ENCODE results near the gene TP53TG5. TPM values are rescaled to one million over a fixed set of nuclear protein-coding genes. Genes with fewer than 3 reads are reported as not detected.

Gene TP53TG5
- total RNA-seq, 2 experiments from 2014 or later, result not detected

DNA sequence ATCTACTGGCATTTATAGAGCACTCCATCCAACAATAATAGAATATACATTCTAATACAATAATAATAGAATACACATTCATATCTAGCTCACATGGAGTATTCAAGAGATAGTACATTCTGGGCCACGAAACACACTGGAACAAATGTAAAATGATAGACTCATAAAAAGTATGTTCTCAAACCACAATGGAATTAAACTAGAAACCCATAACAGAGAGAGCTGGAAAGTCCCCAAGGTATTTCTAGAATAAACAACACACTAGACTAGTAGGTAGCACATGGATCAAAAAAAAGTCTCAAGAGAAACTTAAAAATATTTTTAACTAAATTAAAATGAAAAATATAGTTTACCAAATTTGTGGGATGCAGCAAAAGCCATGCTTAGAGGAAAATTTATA lies 9.1 kb upstream of the TP53TG5 start:
- H3K4me3 ChIP-seq (ENCODE audit: low read depth, low read length, poor library complexity, severe bottlenecking), result no peak overlapping the region
- no TSS peak for BruUV-seq (replicated peaks)
- ChIA-PET POLR2A (interaction anchor here (0.7 to 0.8 kb wide), 2 partner anchors 29 to 61 kb away, joined by 4 read pairs; partner anchors contain the start of gene PIGT), CTCF (ENCODE audit: unreplicated experiment) (no interaction called here)
- no peak overlapping the region for H2AFZ ChIP-seq (ENCODE audit: low read length)
- no peak overlapping the region for H3K27ac ChIP-seq (ENCODE audit: low read depth, low read length, poor library complexity, severe bottlenecking)
- H3K36me3 ChIP-seq (ENCODE audit: insufficient read depth, low read length), result no peaks in the 10 kb centered on the region
- intact Hi-C loops (cut with micrococcal nuclease; ENCODE audit: unreplicated experiment), result no loop called here
- TF ChIP-seq EZH2phosphoT487 (IDR thresholded peaks at IDR 0.05; ENCODE audit: borderline replicate concordance, low read depth, low read length), result no peak
- TF ChIP-seq, protein P1, sequence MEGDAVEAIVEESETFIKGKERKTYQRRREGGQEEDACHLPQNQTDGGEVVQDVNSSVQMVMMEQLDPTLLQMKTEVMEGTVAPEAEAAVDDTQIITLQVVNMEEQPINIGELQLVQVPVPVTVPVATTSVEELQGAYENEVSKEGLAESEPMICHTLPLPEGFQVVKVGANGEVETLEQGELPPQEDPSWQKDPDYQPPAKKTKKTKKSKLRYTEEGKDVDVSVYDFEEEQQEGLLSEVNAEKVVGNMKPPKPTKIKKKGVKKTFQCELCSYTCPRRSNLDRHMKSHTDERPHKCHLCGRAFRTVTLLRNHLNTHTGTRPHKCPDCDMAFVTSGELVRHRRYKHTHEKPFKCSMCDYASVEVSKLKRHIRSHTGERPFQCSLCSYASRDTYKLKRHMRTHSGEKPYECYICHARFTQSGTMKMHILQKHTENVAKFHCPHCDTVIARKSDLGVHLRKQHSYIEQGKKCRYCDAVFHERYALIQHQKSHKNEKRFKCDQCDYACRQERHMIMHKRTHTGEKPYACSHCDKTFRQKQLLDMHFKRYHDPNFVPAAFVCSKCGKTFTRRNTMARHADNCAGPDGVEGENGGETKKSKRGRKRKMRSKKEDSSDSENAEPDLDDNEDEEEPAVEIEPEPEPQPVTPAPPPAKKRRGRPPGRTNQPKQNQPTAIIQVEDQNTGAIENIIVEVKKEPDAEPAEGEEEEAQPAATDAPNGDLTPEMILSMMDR (conservative IDR thresholded peaks at IDR 0.05; ENCODE audit: low read length), result no peak
- H4K20me1 ChIP-seq (ENCODE audit: insufficient read depth, low read length), result no peaks in the 10 kb centered on the region
- no peaks in the 10 kb centered on the region for H3K9me2 ChIP-seq (ENCODE audit: insufficient read depth, low read length)
- no peaks in the 10 kb centered on the region for H3K79me2 ChIP-seq (ENCODE audit: insufficient read depth, low read depth, low read length)
- H3K4me1 ChIP-seq (ENCODE audit: insufficient read depth, low read length, poor library complexity, severe bottlenecking), result no peaks in the 10 kb centered on the region
- no peak overlapping the region for H3K4me2 ChIP-seq (ENCODE audit: low read length)
- no peaks in the 10 kb centered on the region; the same call in 1 of the 2 replicates for H3K9me3 ChIP-seq (ENCODE audit: low read length)
- no peak for DNase-seq (ENCODE audit: low spot score)

DNA sequence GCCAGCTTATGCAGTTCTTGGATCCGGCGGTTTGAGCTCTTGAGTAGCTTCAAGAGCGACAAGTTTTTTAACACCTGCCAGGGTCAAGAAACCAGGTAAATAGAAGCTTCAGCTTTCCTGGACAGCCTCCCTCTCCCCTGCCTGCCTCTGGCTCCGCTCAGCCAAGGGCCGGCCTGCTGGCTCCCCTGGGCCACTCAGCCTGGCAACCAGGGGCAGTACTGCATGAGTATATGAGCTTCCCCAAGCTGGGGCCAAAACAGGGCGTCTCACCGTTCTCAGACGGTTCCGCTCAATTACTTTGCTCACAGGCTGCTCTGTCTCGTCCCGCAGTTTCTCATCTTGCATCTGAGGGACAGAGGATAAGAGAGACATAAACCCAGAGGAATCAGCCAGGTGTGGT lies 856 bp downstream of the TP53TG5 start:
- intact Hi-C loops (cut with micrococcal nuclease; ENCODE audit: unreplicated experiment), result no loop called here
- no TSS peak for BruUV-seq (replicated peaks)
- Histone ChIP-seq H2AFZ (ENCODE audit: low read length) (no peak overlapping the region), H3K9me2 (ENCODE audit: insufficient read depth, low read length) (no peaks in the 10 kb centered on the region), H3K79me2 (ENCODE audit: insufficient read depth, low read depth, low read length) (no peaks in the 10 kb centered on the region), H3K36me3 (ENCODE audit: insufficient read depth, low read length) (peaks cover 5% of the 10 kb centered on the region; the same call in 1 of the 2 replicates), H3K4me1 (ENCODE audit: insufficient read depth, low read length, poor library complexity, severe bottlenecking) (peaks cover 14% of the 10 kb centered on the region), H3K27ac (ENCODE audit: low read depth, low read length, poor library complexity, severe bottlenecking) (no peak overlapping the region), H3K4me3 (ENCODE audit: low read depth, low read length, poor library complexity, severe bottlenecking) (no peak overlapping the region), H4K20me1 (ENCODE audit: insufficient read depth, low read length) (no peaks in the 10 kb centered on the region), H3K9me3 (ENCODE audit: low read length) (no peaks in the 10 kb centered on the region), H3K4me2 (ENCODE audit: low read length) (no peak overlapping the region)
- ChIA-PET POLR2A (interaction anchor here (0.9 to 1.3 kb wide), 2 partner anchors 42 to 75 kb away, joined by 3 read pairs; no protein-coding TSS in a partner anchor), CTCF (ENCODE audit: unreplicated experiment) (interaction anchor here (0.7 kb wide), 1 partner anchor 60 kb away, joined by 3 read pairs; no protein-coding TSS in a partner anchor)
- no peak for DNase-seq (ENCODE audit: low spot score)
- TF ChIP-seq, protein P1 (conservative IDR thresholded peaks at IDR 0.05; ENCODE audit: low read length), result no peak

DNA sequence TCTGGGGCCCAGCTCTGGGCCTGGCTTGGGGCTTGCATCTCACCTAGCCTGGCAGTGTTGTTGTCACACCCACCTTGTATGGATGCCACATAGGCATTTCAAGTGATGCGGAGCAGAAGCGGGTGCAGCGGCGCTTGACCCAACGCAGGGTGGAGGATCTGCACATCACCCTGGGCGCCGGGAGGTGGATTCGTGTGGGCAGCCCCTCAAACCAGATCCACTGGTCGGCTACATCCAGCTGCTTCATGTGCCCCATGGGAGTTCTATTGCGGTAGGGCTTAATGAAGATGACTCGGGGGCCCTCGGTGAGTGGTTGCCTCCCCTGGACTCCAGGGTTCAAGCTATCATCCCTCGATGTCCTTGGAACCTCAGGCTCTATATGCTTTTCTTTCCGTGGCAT lies 3.2 kb downstream of the TP53TG5 start:
- Histone ChIP-seq H3K4me2 (ENCODE audit: low read length) (no peak overlapping the region), H3K4me1 (ENCODE audit: insufficient read depth, low read length, poor library complexity, severe bottlenecking) (peaks cover 24% of the 10 kb centered on the region), H3K79me2 (ENCODE audit: insufficient read depth, low read depth, low read length) (no peaks in the 10 kb centered on the region), H4K20me1 (ENCODE audit: insufficient read depth, low read length) (no peaks in the 10 kb centered on the region), H3K9me2 (ENCODE audit: insufficient read depth, low read length) (no peaks in the 10 kb centered on the region), H3K9me3 (ENCODE audit: low read length) (no peaks in the 10 kb centered on the region), H3K36me3 (ENCODE audit: insufficient read depth, low read length) (peaks cover 9% of the 10 kb centered on the region), H3K4me3 (ENCODE audit: low read depth, low read length, poor library complexity, severe bottlenecking) (no peak overlapping the region), H3K27ac (ENCODE audit: low read depth, low read length, poor library complexity, severe bottlenecking) (no peak overlapping the region), H2AFZ (ENCODE audit: low read length) (no peak overlapping the region)
- TF ChIP-seq, protein P1 (conservative IDR thresholded peaks at IDR 0.05; ENCODE audit: low read length), result no peak
- no peak for TF ChIP-seq EZH2phosphoT487 (IDR thresholded peaks at IDR 0.05; ENCODE audit: borderline replicate concordance, low read depth, low read length)
- CTCF ChIA-PET (ENCODE audit: unreplicated experiment), result interaction anchor here (2.3 kb wide), 1 partner anchor 62 kb away, joined by 7 read pairs; no protein-coding TSS in a partner anchor
- intact Hi-C loops (cut with micrococcal nuclease; ENCODE audit: unreplicated experiment), result loop anchor here (1.0 kb wide), 1 partner anchor 62 kb away; no protein-coding TSS in a partner anchor
- no TSS peak for BruUV-seq (replicated peaks)
- DNase-seq (ENCODE audit: low spot score), result no peak
- POLR2A ChIA-PET, result no interaction called here
